Endometrium (tissue), 2 donors: ENCODE data around the gene DHRS4.
"Not testable (repeated sequence)": the region's sequence is repeated elsewhere in the genome, so short reads cannot be mapped to it uniquely, and the experiment has no call there.

Experiments
- FAIRE-seq: peaks from 2 replicates; lab custom pipeline; 2012; peaks lifted over from hg19 to GRCh38; lab: Jason Lieb, UNC
- donor health status: control.
- donor health status: control.

DHRS4 gene

GRCh38 chr14:23984891-23985602 is 31.5 kb downstream of the DHRS4 start:
- no peak for FAIRE-seq

- FAIRE-seq: not testable (repeated sequence)
Observed at GRCh38 chr14:23988223-23988606, 34.6 kb downstream of the DHRS4 start.

- FAIRE-seq: not testable (repeated sequence)
Observed at GRCh38 chr14:23988607-23989363, 35.2 kb downstream of the DHRS4 start, which contains the start of gene DHRS4L2. Gene DHRS4L2, plus strand, starts transcription at chr14:23988929. Its CDS starts 19 bp downstream, at chr14:23988948.

- not testable (repeated sequence) for FAIRE-seq
Observed at GRCh38 chr14:23989734-23990445, 36.3 kb downstream of the DHRS4 start.

GRCh38 chr14:23990961-23991360 is 37.4 kb downstream of the DHRS4 start:
- not testable (repeated sequence) for FAIRE-seq

- not testable (repeated sequence) for FAIRE-seq
Observed at GRCh38 chr14:23993042-23993441, 39.5 kb downstream of the DHRS4 start.

- not testable (repeated sequence) for FAIRE-seq
Observed at GRCh38 chr14:23996009-23996408, 42.4 kb downstream of the DHRS4 start.

- FAIRE-seq: not testable (repeated sequence)
Observed at GRCh38 chr14:23996825-23997224, 43.3 kb downstream of the DHRS4 start.

GRCh38 chr14:23999640-24000039 is 46.1 kb downstream of the DHRS4 start:
- FAIRE-seq: not testable (repeated sequence)

- not testable (repeated sequence) for FAIRE-seq
Observed at GRCh38 chr14:24001078-24001477, 47.5 kb downstream of the DHRS4 start.

- not testable (repeated sequence) for FAIRE-seq
Observed at GRCh38 chr14:24001679-24002078, 48.1 kb downstream of the DHRS4 start.

GRCh38 chr14:24006471-24006816 is 52.9 kb downstream of the DHRS4 start:
- not testable (repeated sequence) for FAIRE-seq

GRCh38 chr14:24006817-24007652 is 53.5 kb downstream of the DHRS4 start:
- not testable (repeated sequence) for FAIRE-seq

GRCh38 chr14:24011051-24011450 is 57.5 kb downstream of the DHRS4 start:
- no peak for FAIRE-seq

GRCh38 chr14:24012726-24013273 is 59.2 kb downstream of the DHRS4 start:
- not testable (repeated sequence) for FAIRE-seq

- FAIRE-seq: peak; percentile 51
Observed at GRCh38 chr14:24013654-24014514, 60.3 kb downstream of the DHRS4 start.

- FAIRE-seq: not testable (repeated sequence)
Observed at GRCh38 chr14:24015745-24016144, 62.2 kb downstream of the DHRS4 start.
